ENCODE data around the gene OR2M4.

The OR2M4 gene

GRCh38 chr1:248288391-248288790 is 57.2 kb downstream of the OR2M4 start:
- no peak for DNase-seq (ENCODE audit: low read depth)
- no peak for TF ChIP-seq CTCF (IDR thresholded peaks at IDR 0.05; ENCODE audit: control insufficient read depth, extremely low read depth, insufficient read depth)
- no peak overlapping the region for H3K4me3 ChIP-seq (ENCODE audit: low read depth, low read length)

All from LNCaP clone FGC (cell line).